ENCODE results near the gene SEMG2. TPM values are rescaled to one million over a fixed set of nuclear protein-coding genes. Genes with fewer than 3 reads are reported as not detected.
A peak's percentile ranks its signal among the peaks of the same experiment; 100 is the strongest.

The SEMG2 gene
- total and polyA plus RNA-seq, 2 experiments from 2014 or later, result not detected

DNA sequence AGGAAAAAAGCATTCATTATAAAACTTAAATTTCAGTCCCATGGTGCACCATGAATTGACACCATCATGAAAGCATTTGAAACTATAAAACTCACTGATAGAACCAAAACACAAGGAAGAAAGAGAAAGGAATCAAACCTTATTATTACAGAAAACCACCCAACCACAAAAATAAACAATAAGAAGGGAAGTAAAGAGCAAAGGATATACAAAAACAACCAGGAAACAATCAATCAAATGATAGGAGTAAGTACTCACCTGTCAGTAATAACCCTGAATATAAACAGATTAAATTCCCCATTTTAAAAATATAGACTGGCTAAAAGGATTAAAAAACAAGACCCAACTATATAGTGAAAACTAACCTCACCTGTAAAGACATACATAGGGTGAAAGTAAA, 27.4 kb downstream of the SEMG2 start:
- H2AFZ ChIP-seq, result no peak overlapping the region
- no peaks in the 10 kb centered on the region for H3K4me1 ChIP-seq (ENCODE audit: insufficient read depth)
- in situ Hi-C loops (cut with MboI), result no loop called here
- H3K27me3 ChIP-seq (replicated peaks; ENCODE audit: insufficient read depth), result peaks cover 66% of the 10 kb centered on the region
- no peaks in the 10 kb centered on the region for H3K36me3 ChIP-seq (ENCODE audit: low read depth)
- no peaks in the 10 kb centered on the region for H4K20me1 ChIP-seq (ENCODE audit: insufficient read depth)
- no peak for TF ChIP-seq EZH2phosphoT487 (IDR thresholded peaks at IDR 0.05; ENCODE audit: insufficient read depth, low read depth)
- TF ChIP-seq EZH2 (IDR thresholded peaks at IDR 0.05; ENCODE audit: insufficient read depth, poor library complexity, severe bottlenecking), result no peak
- H3K4me3 ChIP-seq, result no peak overlapping the region
- H3K79me2 ChIP-seq (ENCODE audit: insufficient read depth), result no peaks in the 10 kb centered on the region
- no peak for DNase-seq
- H3K9me3 ChIP-seq (ENCODE audit: low read depth), result no peaks in the 10 kb centered on the region
- H3F3A ChIP-seq (ENCODE audit: insufficient read depth), result no peaks in the 10 kb centered on the region
- no peak overlapping the region for H3K4me2 ChIP-seq (ENCODE audit: unreplicated experiment)
- no peaks in the 10 kb centered on the region for H3K9me2 ChIP-seq (ENCODE audit: insufficient read depth)
- H3K9ac ChIP-seq, result no peak overlapping the region
- H3K27ac ChIP-seq, result no peak overlapping the region

GRCh38 chr20:45251884-45252560, 30.8 kb downstream of the SEMG2 start:
- WGBS, 2 experiments (ENCODE audit: low coverage in 1 of 2, low lambda C conversion rate in 2 of 2, missing lambda C conversion rate in 2 of 2), result 36 to 38% methylated on average over 5 of the region's 5 CpGs
- no peaks in the 10 kb centered on the region for H3K36me3 ChIP-seq (ENCODE audit: low read depth)
- H3K27ac ChIP-seq, result no peak overlapping the region
- H3K9me2 ChIP-seq (ENCODE audit: insufficient read depth), result no peaks in the 10 kb centered on the region
- no peak for TF ChIP-seq EZH2 (IDR thresholded peaks at IDR 0.05; ENCODE audit: insufficient read depth, poor library complexity, severe bottlenecking)
- DNase-seq, result no peak
- H3K79me2 ChIP-seq (ENCODE audit: insufficient read depth), result no peaks in the 10 kb centered on the region
- no peaks in the 10 kb centered on the region for H3K9me3 ChIP-seq (ENCODE audit: low read depth)
- no peak overlapping the region for H3K4me3 ChIP-seq
- no peaks in the 10 kb centered on the region for H4K20me1 ChIP-seq (ENCODE audit: insufficient read depth)
- peaks cover 45% of the 10 kb centered on the region for H3K27me3 ChIP-seq (replicated peaks; ENCODE audit: insufficient read depth)
- H2AFZ ChIP-seq, result no peak overlapping the region
- in situ Hi-C loops (cut with MboI), result no loop called here
- H3K4me2 ChIP-seq (ENCODE audit: unreplicated experiment), result no peak overlapping the region
- H3K4me1 ChIP-seq (ENCODE audit: insufficient read depth), result peaks cover 12% of the 10 kb centered on the region
- no peak overlapping the region for H3K9ac ChIP-seq
- peaks cover 4% of the 10 kb centered on the region for H3F3A ChIP-seq (ENCODE audit: insufficient read depth)

DNA sequence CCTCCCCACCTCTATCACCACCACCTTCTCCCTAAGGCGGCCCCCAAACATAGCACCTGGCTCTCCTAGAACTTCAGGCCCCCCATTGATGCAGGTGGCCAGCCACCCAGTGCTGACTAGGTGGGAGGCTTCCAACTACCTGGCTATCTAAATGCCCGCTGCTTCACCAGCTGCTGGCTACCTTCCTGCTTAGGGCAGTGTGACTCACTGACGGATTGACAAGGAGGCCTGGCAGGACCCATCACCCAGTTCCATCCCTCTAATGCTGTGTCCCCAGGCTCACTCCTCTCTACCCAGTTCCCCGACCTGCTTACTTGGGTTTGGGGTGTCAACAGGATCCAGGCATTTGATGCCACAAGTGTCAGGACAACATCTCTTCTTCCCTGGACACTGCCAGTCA, 32.1 kb downstream of the SEMG2 start:
- H3K79me2 ChIP-seq (ENCODE audit: insufficient read depth), result no peaks in the 10 kb centered on the region
- H2AFZ ChIP-seq, result no peak overlapping the region
- H3K4me3 ChIP-seq, result no peak overlapping the region
- H3K27me3 ChIP-seq (replicated peaks; ENCODE audit: insufficient read depth), result peaks cover 32% of the 10 kb centered on the region
- H3K27ac ChIP-seq, result no peak overlapping the region
- no peaks in the 10 kb centered on the region for H3K9me3 ChIP-seq (ENCODE audit: low read depth)
- peaks cover 12% of the 10 kb centered on the region for H3K4me1 ChIP-seq (ENCODE audit: insufficient read depth)
- WGBS, 2 experiments (ENCODE audit: low coverage in 1 of 2, low lambda C conversion rate in 2 of 2, missing lambda C conversion rate in 2 of 2), result 54 to 56% methylated on average over 4 of the region's 4 CpGs
- DNase-seq, result no peak
- no peaks in the 10 kb centered on the region for H3K9me2 ChIP-seq (ENCODE audit: insufficient read depth)
- no peaks in the 10 kb centered on the region for H3K36me3 ChIP-seq (ENCODE audit: low read depth)
- no peaks in the 10 kb centered on the region for H4K20me1 ChIP-seq (ENCODE audit: insufficient read depth)
- peaks cover 4% of the 10 kb centered on the region for H3F3A ChIP-seq (ENCODE audit: insufficient read depth)
- no peak overlapping the region for H3K9ac ChIP-seq
- in situ Hi-C loops (cut with MboI), result no loop called here
- no peak for TF ChIP-seq EZH2phosphoT487 (IDR thresholded peaks at IDR 0.05; ENCODE audit: insufficient read depth, low read depth)
- no peak for TF ChIP-seq EZH2 (IDR thresholded peaks at IDR 0.05; ENCODE audit: insufficient read depth, poor library complexity, severe bottlenecking)
- no peak overlapping the region for H3K4me2 ChIP-seq (ENCODE audit: unreplicated experiment)

- H4K20me1 ChIP-seq (ENCODE audit: insufficient read depth), result no peaks in the 10 kb centered on the region
- in situ Hi-C loops (cut with MboI), result no loop called here
- peaks cover 24% of the 10 kb centered on the region for H3K27me3 ChIP-seq (replicated peaks; ENCODE audit: insufficient read depth)
- no peaks in the 10 kb centered on the region for H3K9me3 ChIP-seq (ENCODE audit: low read depth)
- peak within 1 kb of the TSS; percentile 55 for H3K4me2 ChIP-seq (ENCODE audit: unreplicated experiment)
- DNase-seq, result peak; percentile 76
- 0 out of 2 replicates have a peak within 1 kb of the TSS, but pooled peaks have one; percentile 30 for H2AFZ ChIP-seq
- no peaks in the 10 kb centered on the region for H3K9me2 ChIP-seq (ENCODE audit: insufficient read depth)
- TF ChIP-seq EZH2phosphoT487 (IDR thresholded peaks at IDR 0.05; ENCODE audit: insufficient read depth, low read depth), result no peak
- no peak for TF ChIP-seq EZH2 (IDR thresholded peaks at IDR 0.05; ENCODE audit: insufficient read depth, poor library complexity, severe bottlenecking)
- no peak within 1 kb of the TSS for H3K4me3 ChIP-seq
- peak within 1 kb of the TSS; percentile 40 for H3K27ac ChIP-seq
- WGBS, 2 experiments (ENCODE audit: low coverage in 1 of 2, low lambda C conversion rate in 2 of 2, missing lambda C conversion rate in 2 of 2), result 11 to 15% methylated on average over 7 of the region's 7 CpGs
- H3K9ac ChIP-seq, result no peak within 1 kb of the TSS; the same call in 1 of the 2 replicates
- no peaks in the 10 kb centered on the region for H3K79me2 ChIP-seq (ENCODE audit: insufficient read depth)
- H3K4me1 ChIP-seq (ENCODE audit: insufficient read depth), result peaks cover 12% of the 10 kb centered on the region
- H3K36me3 ChIP-seq (ENCODE audit: low read depth), result no peaks in the 10 kb centered on the region
- H3F3A ChIP-seq (ENCODE audit: insufficient read depth), result peaks cover 4% of the 10 kb centered on the region
Measured at GRCh38 chr20:45254383-45255262, 33.5 kb downstream of the SEMG2 start, which contains the start of gene SLPI. Gene SLPI (minus strand): TSS chr20:45254564. CDS start chr20:45254543, 21 bp downstream.
